ENCODE results near the gene RAB11FIP4. TPM values are rescaled to one million over a fixed set of nuclear protein-coding genes. Genes with fewer than 3 reads are reported as not detected.

Gene RAB11FIP4
- total and polyA plus RNA-seq, 2 of the 8 experiments (the other 6 are each of a cell fraction or from before 2014, with no cell fraction given): 21.7 to 53.2 TPM

GRCh38 chr17:31480067-31480466, 88.6 kb downstream of the RAB11FIP4 start:
- H3K9me3 ChIP-seq (ENCODE audit: insufficient read depth in 2 of 2, low read depth in 1 of 2, low read length in 1 of 2): no peaks in the 10 kb centered on the region
- no peak overlapping the region for H4K91ac ChIP-seq (replicated peaks; ENCODE audit: insufficient read length, low read length)
- no peak overlapping the region for H3K23ac ChIP-seq (ENCODE audit: insufficient read length)
- no peaks in the 10 kb centered on the region for H3K36me3 ChIP-seq (ENCODE audit: control insufficient read depth in 2 of 4, insufficient read depth in 4 of 4, low read length in 3 of 4)
- no peak overlapping the region for H2BK20ac ChIP-seq (ENCODE audit: low read length)
- H3K27me3 ChIP-seq (replicated peaks in 1 of 4; ENCODE audit: control insufficient read depth in 3 of 4, extremely low read depth in 1 of 4, insufficient read depth in 3 of 4, low read length in 3 of 4): no peaks in the 10 kb centered on the region
- H3K18ac ChIP-seq (ENCODE audit: extremely low read depth, low read length): no peak overlapping the region
- H3K14ac ChIP-seq (ENCODE audit: insufficient read length): no peak overlapping the region
- H2BK5ac ChIP-seq (ENCODE audit: low read depth, low read length): no peak overlapping the region
- H3K4me1 ChIP-seq (replicated peaks in 1 of 4; ENCODE audit: control insufficient read depth in 3 of 4, insufficient read depth in 4 of 4, low read length in 3 of 4): no peaks in the 10 kb centered on the region; a peak in 1 of 7 replicates
- no peak overlapping the region for H2BK120ac ChIP-seq (replicated peaks; ENCODE audit: low read depth, low read length)
- no peak overlapping the region for H3K4me2 ChIP-seq (ENCODE audit: insufficient read depth in 1 of 2, low read depth in 2 of 2, low read length in 2 of 2)
- H3K9ac ChIP-seq (replicated peaks in 1 of 4; ENCODE audit: extremely low read depth in 1 of 4, low read depth in 3 of 4, low read length in 3 of 4): no peak overlapping the region
- H4K5ac ChIP-seq (ENCODE audit: insufficient read length, low read depth, low read length): no peak overlapping the region
- H3K56ac ChIP-seq (replicated peaks; ENCODE audit: insufficient read length, low read depth, low read length): no peak overlapping the region
- H3K79me2 ChIP-seq (ENCODE audit: control insufficient read depth in 1 of 2, insufficient read depth in 2 of 2, low read length in 2 of 2): no peaks in the 10 kb centered on the region
- H2BK15ac ChIP-seq (ENCODE audit: low read length): no peak overlapping the region
- peak overlapping the region; percentile 31; the same call in 1 of the 2 replicates for H4K8ac ChIP-seq (ENCODE audit: extremely low read depth, insufficient read depth, low read length)
- no peak overlapping the region for H2AK5ac ChIP-seq (ENCODE audit: low read depth, low read length)
- ChIA-PET POLR2A (ENCODE audit: partially characterized antibody) (interaction anchor here (1.0 kb wide), 1 partner anchor 9 kb away, joined by 3 read pairs; no protein-coding TSS in a partner anchor), CTCF (ENCODE audit: partially characterized antibody) (interaction anchor here (1.0 to 1.2 kb wide), 4 partner anchors 11 to 37 kb away, joined by 3 to 7 read pairs (median 3); no protein-coding TSS in a partner anchor)
- 84% methylated on average over 6 of the region's 6 CpGs; no CpG with 5 or more reads in 1 of the 2 experiments for WGBS, 2 experiments (ENCODE audit: extremely low coverage in 1 of 2, insufficient coverage in 1 of 2, insufficient read length in 1 of 2, insufficient replicate concordance in 2 of 2, low coverage in 1 of 2, low lambda C conversion rate in 2 of 2, missing lambda C conversion rate in 1 of 2)
- no peaks in the 10 kb centered on the region for H3K79me1 ChIP-seq (ENCODE audit: low read depth, low read length)
- H3K27ac ChIP-seq (ENCODE audit: low read depth, low read length): no peak overlapping the region
- H3K23me2 ChIP-seq (ENCODE audit: low read depth, low read length): no peaks in the 10 kb centered on the region
- H3K4me3 ChIP-seq (ENCODE audit: extremely low read depth in 1 of 4, insufficient read depth in 2 of 4, low read depth in 3 of 4, low read length in 4 of 4): no peak overlapping the region
- FAIRE-seq (no peak), DNase-seq (ENCODE audit: low read depth in 1 of 2, low spot score in 2 of 2) (no peak)
- H2AFZ ChIP-seq (ENCODE audit: low read length): no peak overlapping the region
- no peak overlapping the region for H2BK12ac ChIP-seq (ENCODE audit: low read depth, low read length)
- no peak overlapping the region for H3K4ac ChIP-seq (replicated peaks; ENCODE audit: insufficient read length, low read depth, low read length)
- no peaks in the 10 kb centered on the region for H4K20me1 ChIP-seq (replicated peaks in 1 of 2; ENCODE audit: control insufficient read depth in 1 of 2, insufficient read depth in 2 of 2, low read length in 2 of 2)
- TF ChIP-seq, protein P1, sequence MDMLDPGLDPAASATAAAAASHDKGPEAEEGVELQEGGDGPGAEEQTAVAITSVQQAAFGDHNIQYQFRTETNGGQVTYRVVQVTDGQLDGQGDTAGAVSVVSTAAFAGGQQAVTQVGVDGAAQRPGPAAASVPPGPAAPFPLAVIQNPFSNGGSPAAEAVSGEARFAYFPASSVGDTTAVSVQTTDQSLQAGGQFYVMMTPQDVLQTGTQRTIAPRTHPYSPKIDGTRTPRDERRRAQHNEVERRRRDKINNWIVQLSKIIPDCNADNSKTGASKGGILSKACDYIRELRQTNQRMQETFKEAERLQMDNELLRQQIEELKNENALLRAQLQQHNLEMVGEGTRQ (IDR thresholded peaks at IDR 0.05; ENCODE audit: low read length): no peak
- TF ChIP-seq SP2 (IDR thresholded peaks at IDR 0.05; ENCODE audit: low read length): no peak
- TF ChIP-seq SIN3A (conservative IDR thresholded peaks at IDR 0.05 in 1 of 2, IDR thresholded peaks at IDR 0.05 in 1 of 2; ENCODE audit: low read depth in 1 of 2, low read length in 2 of 2): no peak
- no peak for TF ChIP-seq POLR2AphosphoS5 (IDR thresholded peaks at IDR 0.05; ENCODE audit: low read depth, low read length)
- TF ChIP-seq SRF (IDR thresholded peaks at IDR 0.05; ENCODE audit: low read depth, low read length): no peak
- no peak for TF ChIP-seq RAD21 (IDR thresholded peaks at IDR 0.05 in 1 of 2, conservative IDR thresholded peaks at IDR 0.05 in 1 of 2; ENCODE audit: low read depth in 2 of 2, low read length in 2 of 2)
- TF ChIP-seq SP4 (IDR thresholded peaks at IDR 0.05; ENCODE audit: low read length): no peak
- TF ChIP-seq TAF1 (IDR thresholded peaks at IDR 0.05; ENCODE audit: low read depth, low read length): no peak
- TF ChIP-seq SAP30 (IDR thresholded peaks at IDR 0.05; ENCODE audit: insufficient read depth, insufficient replicate concordance, low read length): no peak
- no peak for TF ChIP-seq RNF2 (IDR thresholded peaks at IDR 0.05; ENCODE audit: borderline replicate concordance, low read depth, low read length, missing control alignments, poor library complexity, severe bottlenecking)
- TF ChIP-seq YY1 (IDR thresholded peaks at IDR 0.05; ENCODE audit: low read depth, low read length): no peak
